IPS-18a (cell line): ENCODE results near the gene ATOH1.

ENCODE experiments used
- H3K27ac ChIP-seq: one replicate; pipeline ENCODE4 v1.5.1; 2013; ENCODE audit warnings: low read length
- H3K27me3 ChIP-seq: one replicate; pipeline ENCODE4 v1.6.1; 2013; ENCODE audit warnings: mild to moderate bottlenecking, low read length; ENCODE audit not compliant: control insufficient read depth, insufficient read depth
- H3K36me3 ChIP-seq: one replicate; pipeline ENCODE4 v1.6.1; 2013; ENCODE audit warnings: low read depth, low read length; ENCODE audit not compliant: control insufficient read depth
- H3K4me1 ChIP-seq: one replicate; pipeline ENCODE4 v1.6.1; 2013; ENCODE audit warnings: low read depth, low read length; ENCODE audit not compliant: control insufficient read depth
- H3K4me3 ChIP-seq: one replicate; pipeline ENCODE4 v1.5.1; 2013; ENCODE audit warnings: low read length
- H3K9ac ChIP-seq: one replicate; pipeline ENCODE4 v1.6.1; 2013; ENCODE audit warnings: mild to moderate bottlenecking, low read length, moderate library complexity
- H3K9me3 ChIP-seq: one replicate; pipeline ENCODE4 v1.6.1; 2013; ENCODE audit warnings: low read depth, low read length; ENCODE audit not compliant: control insufficient read depth

ATOH1 gene

DNA sequence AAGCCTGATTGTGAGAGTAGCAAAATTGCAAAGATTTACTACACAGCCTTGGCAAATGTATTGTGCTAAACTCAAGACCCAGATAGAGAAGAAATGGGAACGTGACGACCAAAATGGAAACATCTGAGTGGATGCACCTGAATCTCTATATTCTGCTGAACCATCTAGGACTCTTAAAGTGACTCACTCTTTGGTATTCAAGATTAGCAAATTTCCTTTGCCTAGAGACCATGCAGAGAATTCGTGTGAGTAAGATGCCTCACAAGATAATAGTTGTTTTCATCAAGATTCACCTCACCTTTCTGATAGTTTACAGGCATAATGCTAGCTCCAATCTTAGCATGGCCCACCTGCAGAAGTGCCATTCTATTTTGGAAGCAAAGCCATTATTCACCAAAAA lies 14.4 kb upstream of the ATOH1 start:
- Histone ChIP-seq H3K9me3 (no peaks in the 10 kb centered on the region), H3K4me1 (peaks cover 11% of the 10 kb centered on the region), H3K36me3 (no peaks in the 10 kb centered on the region), H3K27me3 (no peaks in the 10 kb centered on the region), H3K9ac (no peak overlapping the region), H3K4me3 (no peak overlapping the region), H3K27ac (no peak overlapping the region)

DNA sequence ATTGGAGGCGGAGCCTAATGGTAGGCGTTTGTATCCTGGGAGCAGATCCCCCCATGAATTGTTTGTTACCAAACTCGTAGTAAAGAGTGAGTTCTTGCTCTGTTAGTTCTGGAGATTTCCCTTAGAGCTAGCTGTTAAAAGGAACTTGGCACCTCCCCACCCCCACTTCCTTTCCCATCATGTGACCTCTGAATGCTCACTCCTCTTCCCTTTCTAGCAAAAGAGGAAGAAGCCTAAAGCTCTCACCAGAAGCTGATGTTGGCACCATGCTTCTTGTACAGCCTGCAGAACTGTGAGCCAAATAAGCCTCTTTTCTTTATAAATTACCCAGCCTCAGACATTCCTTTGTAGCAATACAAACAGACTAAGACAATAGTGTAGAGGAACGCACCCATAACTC lies 13.8 kb upstream of the ATOH1 start:
- Histone ChIP-seq H3K36me3 (no peaks in the 10 kb centered on the region), H3K9ac (no peak overlapping the region), H3K4me1 (peaks cover 11% of the 10 kb centered on the region), H3K4me3 (no peak overlapping the region), H3K27me3 (no peaks in the 10 kb centered on the region), H3K27ac (no peak overlapping the region), H3K9me3 (no peaks in the 10 kb centered on the region)

DNA sequence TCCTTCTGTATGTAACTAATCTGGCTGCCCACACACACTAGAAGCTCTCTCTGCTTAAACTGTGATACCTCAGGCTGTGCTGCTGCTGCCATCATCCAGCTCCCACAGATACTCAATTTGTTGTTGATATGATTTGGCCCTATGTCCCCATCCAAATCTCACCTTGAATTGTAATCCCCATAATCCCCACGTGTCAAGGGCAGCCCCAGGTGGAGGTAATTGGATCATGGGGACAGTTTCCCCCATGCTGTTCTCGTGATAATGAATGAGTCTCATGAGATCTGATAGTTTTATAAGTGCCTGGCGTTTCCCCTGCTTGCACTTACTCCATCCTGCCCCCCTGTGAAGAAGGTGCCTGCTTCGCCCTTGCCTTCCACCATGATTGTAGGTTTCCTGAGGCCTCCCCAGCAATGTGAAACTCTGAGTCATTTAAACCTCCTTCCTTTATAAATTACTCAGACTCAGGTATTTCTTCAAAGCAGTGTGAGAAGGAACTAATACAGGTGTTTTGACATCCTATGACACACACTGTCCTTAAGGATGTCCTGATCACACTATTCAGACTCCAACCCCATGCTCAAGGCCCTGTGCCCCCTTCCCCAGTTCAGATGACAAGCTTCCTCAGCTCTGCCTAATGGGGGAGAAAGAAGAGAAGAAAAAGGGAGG lies 2.9 kb upstream of the ATOH1 start:
- Histone ChIP-seq H3K9me3 (no peaks in the 10 kb centered on the region), H3K9ac (no peak overlapping the region), H3K4me1 (peaks cover 20% of the 10 kb centered on the region), H3K4me3 (no peak overlapping the region), H3K36me3 (no peaks in the 10 kb centered on the region), H3K27me3 (peaks cover 66% of the 10 kb centered on the region), H3K27ac (no peak overlapping the region)

DNA sequence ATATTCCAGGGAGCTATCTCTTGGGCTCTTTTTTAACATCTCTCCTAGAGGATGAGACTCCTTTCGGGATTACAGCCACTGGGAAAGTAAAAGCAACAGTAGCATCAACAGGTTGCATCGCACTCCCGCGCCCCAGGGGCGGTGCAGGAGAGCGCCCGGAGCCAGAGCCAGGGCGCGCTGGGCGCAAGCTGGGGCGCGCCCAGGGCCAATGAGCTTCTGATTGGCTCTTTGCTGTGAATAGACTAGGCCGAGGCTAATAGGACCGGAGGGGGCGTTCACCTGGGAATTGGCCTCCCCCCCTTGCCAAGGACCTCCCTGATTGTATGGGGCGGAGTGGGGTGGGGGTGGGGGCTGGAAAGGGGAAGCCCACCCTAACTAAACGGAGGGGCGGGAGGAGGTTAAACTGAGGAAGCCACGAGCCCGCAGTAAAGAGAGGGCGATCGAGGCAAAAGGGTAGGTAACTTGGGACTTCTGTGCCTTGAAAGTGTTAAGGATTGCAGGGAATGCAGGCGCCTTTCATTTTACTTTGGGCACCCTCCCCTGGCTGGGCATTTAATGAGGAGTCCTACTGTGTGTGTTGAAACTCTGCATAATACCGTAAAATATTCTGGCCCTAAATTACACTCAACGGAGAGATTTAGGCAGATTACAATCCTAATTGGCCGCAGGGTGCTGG lies 1.1 kb upstream of the ATOH1 start:
- Histone ChIP-seq H3K4me3 (peak overlapping the region; percentile 54), H3K27me3 (peaks cover 84% of the 10 kb centered on the region), H3K9ac (no peak overlapping the region), H3K9me3 (no peaks in the 10 kb centered on the region), H3K4me1 (peaks cover 38% of the 10 kb centered on the region), H3K27ac (no peak overlapping the region), H3K36me3 (no peaks in the 10 kb centered on the region)

DNA sequence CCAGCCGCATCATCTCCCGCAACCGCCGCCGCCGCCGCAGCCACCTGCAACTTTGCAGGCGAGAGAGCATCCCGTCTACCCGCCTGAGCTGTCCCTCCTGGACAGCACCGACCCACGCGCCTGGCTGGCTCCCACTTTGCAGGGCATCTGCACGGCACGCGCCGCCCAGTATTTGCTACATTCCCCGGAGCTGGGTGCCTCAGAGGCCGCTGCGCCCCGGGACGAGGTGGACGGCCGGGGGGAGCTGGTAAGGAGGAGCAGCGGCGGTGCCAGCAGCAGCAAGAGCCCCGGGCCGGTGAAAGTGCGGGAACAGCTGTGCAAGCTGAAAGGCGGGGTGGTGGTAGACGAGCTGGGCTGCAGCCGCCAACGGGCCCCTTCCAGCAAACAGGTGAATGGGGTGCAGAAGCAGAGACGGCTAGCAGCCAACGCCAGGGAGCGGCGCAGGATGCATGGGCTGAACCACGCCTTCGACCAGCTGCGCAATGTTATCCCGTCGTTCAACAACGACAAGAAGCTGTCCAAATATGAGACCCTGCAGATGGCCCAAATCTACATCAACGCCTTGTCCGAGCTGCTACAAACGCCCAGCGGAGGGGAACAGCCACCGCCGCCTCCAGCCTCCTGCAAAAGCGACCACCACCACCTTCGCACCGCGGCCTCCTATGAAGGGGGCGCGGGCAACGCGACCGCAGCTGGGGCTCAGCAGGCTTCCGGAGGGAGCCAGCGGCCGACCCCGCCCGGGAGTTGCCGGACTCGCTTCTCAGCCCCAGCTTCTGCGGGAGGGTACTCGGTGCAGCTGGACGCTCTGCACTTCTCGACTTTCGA lies 654 bp downstream of the ATOH1 start:
- Histone ChIP-seq H3K9ac (no peak overlapping the region), H3K27me3 (peaks cover 97% of the 10 kb centered on the region), H3K9me3 (no peaks in the 10 kb centered on the region), H3K36me3 (no peaks in the 10 kb centered on the region), H3K4me3 (peak overlapping the region; percentile 54), H3K4me1 (peaks cover 52% of the 10 kb centered on the region), H3K27ac (no peak overlapping the region)

DNA sequence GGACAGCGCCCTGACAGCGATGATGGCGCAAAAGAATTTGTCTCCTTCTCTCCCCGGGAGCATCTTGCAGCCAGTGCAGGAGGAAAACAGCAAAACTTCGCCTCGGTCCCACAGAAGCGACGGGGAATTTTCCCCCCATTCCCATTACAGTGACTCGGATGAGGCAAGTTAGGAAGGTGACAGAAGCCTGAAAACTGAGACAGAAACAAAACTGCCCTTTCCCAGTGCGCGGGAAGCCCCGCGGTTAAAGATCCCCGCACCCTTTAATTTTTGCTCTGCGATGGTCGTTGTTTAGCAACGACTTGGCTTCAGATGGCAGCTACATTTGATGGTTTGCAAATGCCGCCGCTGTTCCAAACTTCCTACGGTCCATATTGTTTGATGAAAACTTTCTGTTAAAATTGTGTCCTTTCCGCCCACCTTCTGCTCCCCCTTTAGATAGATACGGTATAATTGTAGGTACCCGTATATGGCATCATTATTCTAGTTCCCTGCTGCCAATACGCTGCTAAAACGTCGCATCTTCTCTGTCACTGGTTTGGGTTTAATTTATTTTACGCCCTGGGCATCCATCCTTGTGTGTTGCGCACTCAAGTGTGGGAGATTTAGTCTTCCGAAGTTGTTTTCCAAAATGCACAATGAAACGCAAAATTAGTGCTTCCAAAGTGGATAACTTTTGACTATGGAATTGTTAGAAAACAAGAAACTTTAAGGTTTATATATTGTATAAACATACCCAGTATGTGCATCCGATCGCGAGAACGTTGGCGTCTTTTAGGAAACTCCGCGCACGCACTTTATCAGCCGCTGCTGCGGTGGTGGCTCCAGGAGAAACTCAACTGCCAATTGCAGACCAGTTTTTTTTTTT lies 1.5 kb downstream of the ATOH1 start:
- H3K27me3 ChIP-seq: peaks cover 97% of the 10 kb centered on the region
- H3K4me3 ChIP-seq: peak overlapping the region; percentile 54
- H3K36me3 ChIP-seq: no peaks in the 10 kb centered on the region
- H3K4me1 ChIP-seq: peaks cover 52% of the 10 kb centered on the region
- H3K27ac ChIP-seq: no peak overlapping the region
- H3K9me3 ChIP-seq: no peaks in the 10 kb centered on the region
- no peak overlapping the region for H3K9ac ChIP-seq

DNA sequence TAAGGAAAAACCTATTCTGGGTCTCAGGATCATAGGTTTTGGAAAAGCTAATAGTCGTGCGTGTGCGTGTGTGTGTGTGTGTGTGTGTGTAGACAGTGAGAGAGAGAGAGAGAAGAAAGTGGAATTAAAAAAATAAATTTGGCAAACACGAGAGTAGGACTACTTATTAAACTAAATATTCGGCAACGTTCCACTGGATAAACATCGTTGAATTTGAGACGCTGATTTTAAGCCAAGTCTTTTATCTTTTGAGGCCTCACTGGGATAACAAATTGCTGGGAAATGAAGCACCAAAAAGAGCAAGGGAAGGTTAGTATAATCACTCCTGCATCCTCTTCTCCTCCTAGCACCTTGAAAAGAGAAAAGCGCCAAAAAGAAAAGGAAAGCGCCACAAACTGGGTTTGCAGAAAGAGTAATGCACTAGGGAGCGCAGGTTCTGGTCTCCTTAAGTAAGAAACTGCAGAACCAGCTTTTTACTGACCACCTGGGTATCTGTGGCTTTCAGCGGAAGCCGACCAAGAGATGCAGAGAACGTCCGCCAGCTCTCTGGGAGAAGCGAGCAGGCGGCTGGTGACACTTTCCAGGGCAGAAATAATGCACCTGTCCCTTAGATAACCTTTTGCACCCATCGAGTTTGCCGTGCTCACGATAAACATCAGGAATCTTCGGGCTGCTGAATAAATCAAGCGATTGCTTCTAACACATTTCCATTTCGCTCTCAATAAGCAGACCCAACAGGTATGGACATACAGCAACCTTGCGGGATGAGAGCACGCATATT lies 3.4 kb downstream of the ATOH1 start:
- peaks cover 55% of the 10 kb centered on the region for H3K4me1 ChIP-seq
- no peak overlapping the region for H3K27ac ChIP-seq
- H3K9ac ChIP-seq: no peak overlapping the region
- peak overlapping the region; percentile 18 for H3K4me3 ChIP-seq
- no peaks in the 10 kb centered on the region for H3K36me3 ChIP-seq
- H3K9me3 ChIP-seq: no peaks in the 10 kb centered on the region
- H3K27me3 ChIP-seq: peaks cover 97% of the 10 kb centered on the region

DNA sequence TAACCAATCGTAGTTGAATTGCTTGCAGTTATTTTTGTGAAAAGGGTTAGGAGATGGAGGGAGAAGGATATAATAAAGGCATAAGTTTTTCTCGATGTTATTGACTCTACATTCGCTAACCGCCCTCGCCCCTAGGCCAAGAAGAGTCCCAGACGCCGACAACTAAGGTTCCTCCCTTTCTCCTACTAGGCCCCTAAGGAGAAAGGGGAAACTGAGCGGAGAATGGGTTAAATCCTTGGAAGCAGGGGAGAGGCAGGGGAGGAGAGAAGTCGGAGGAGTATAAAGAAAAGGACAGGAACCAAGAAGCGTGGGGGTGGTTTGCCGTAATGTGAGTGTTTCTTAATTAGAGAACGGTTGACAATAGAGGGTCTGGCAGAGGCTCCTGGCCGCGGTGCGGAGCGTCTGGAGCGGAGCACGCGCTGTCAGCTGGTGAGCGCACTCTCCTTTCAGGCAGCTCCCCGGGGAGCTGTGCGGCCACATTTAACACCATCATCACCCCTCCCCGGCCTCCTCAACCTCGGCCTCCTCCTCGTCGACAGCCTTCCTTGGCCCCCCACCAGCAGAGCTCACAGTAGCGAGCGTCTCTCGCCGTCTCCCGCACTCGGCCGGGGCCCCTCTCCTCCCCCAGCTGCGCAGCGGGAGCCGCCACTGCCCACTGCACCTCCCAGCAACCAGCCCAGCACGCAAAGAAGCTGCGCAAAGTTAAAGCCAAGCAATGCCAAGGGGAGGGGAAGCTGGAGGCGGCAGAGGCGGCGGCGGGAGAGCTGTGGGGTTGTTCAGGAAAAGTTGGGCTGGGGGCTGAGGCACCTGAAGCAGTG lies 5.9 kb downstream of the ATOH1 start:
- H3K9me3 ChIP-seq: no peaks in the 10 kb centered on the region
- H3K4me1 ChIP-seq: peaks cover 49% of the 10 kb centered on the region
- no peak overlapping the region for H3K27ac ChIP-seq
- H3K4me3 ChIP-seq: peak overlapping the region; percentile 56
- H3K27me3 ChIP-seq: peaks cover 91% of the 10 kb centered on the region
- H3K9ac ChIP-seq: no peak overlapping the region
- no peaks in the 10 kb centered on the region for H3K36me3 ChIP-seq

DNA sequence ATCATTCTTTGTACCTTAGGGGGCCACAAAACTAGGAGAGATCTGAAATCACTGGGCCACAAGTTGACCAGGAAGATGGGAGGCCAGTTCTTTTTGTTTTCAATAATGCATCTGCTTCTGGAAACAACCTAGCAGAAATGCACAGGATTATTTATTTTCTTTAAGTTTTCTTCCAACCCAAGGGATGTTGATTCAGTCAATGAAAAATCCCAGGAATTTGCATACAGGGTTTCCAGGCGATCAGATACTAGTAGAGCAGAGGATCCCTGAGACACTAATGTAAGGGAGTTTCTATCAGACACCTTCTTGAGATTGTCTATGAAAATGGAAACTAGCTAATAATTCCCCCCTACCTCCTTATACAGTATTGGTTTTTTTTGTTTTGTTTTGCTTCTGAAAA lies 7.4 kb downstream of the ATOH1 start:
- no peaks in the 10 kb centered on the region for H3K36me3 ChIP-seq
- no peaks in the 10 kb centered on the region for H3K9me3 ChIP-seq
- no peak overlapping the region for H3K27ac ChIP-seq
- H3K9ac ChIP-seq: no peak overlapping the region
- H3K4me3 ChIP-seq: no peak overlapping the region
- H3K27me3 ChIP-seq: peaks cover 86% of the 10 kb centered on the region
- peaks cover 35% of the 10 kb centered on the region for H3K4me1 ChIP-seq

DNA sequence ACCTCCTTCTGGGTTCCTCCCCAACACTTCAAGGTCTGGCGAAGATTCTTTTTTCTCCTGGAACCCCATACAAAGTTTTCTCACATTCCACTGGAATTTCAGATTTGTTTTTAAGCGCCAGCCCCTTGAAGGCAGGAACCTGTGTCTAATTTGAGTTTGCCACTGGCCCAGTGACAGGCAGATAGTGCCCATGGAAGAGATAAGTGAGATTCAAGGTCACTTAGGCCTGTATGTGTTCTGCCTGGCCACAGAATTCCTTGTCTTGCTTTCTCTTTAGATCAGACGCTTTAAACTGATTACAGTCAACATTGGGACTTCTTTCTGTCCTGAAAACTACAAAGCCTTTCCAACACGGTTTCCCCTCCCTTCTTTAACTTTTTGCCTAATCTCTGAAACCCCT lies 11.2 kb downstream of the ATOH1 start:
- Histone ChIP-seq H3K9me3 (no peaks in the 10 kb centered on the region), H3K27ac (no peak overlapping the region), H3K9ac (no peak overlapping the region), H3K4me3 (no peak overlapping the region), H3K27me3 (peaks cover 48% of the 10 kb centered on the region), H3K4me1 (peaks cover 6% of the 10 kb centered on the region), H3K36me3 (no peaks in the 10 kb centered on the region)
